Ramos (cell line): ENCODE data around the gene C5orf58.
"Not testable (repeated sequence)": the region's sequence is repeated elsewhere in the genome, so short reads cannot be mapped to it uniquely, and the experiment has no call there.

Experiments used
- in situ Hi-C: fragments of 300-500 bp; cut with MboI; formaldehyde crosslinking; loops from one replicate; pipeline ENCODE4 v1.14.3; 2022; ENCODE audit warnings: low sequenced_read_pairs; ENCODE audit not compliant: unreplicated experiment

The C5orf58 gene

DNA sequence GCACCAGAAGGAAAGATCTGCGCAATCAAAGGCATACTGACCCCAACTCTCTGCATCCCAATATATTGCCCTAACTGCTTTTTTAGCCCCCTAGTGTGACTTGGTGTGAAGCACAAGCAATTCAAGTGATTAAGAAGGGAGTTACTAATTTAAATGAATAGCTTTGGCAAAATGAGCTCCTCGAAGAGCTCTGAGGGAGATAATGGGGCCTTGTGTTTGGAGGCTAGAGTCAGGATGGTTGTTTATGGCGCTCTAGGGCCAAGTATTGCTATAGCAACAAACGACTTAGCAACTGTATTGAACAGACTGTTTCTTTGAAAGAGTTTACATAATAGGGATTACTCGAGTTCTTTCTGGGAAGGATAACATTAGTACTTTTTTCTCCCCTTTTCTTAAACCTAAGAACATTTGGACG lies 11.5 kb upstream of the C5orf58 start:
- in situ Hi-C loops: no loop called here

DNA sequence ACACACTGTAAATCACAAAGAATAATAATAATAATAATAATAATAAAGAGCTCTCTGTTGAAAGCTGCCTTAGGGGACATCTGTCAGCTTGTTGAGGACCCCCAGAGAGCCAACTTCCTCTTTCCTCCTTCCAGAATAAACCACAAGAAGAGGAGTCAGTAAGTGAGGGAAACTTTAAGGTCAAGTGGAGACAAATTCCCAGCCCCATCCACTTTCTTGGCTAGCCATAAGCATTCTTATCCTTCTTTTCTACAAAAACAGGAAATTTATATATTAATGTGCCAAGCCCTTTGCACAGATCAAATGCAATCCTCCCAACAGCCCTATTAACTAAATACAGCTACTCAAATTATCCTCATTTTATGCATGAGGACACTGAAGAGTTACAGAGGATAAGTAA lies 9.4 kb upstream of the C5orf58 start:
- in situ Hi-C loops: no loop called here

DNA sequence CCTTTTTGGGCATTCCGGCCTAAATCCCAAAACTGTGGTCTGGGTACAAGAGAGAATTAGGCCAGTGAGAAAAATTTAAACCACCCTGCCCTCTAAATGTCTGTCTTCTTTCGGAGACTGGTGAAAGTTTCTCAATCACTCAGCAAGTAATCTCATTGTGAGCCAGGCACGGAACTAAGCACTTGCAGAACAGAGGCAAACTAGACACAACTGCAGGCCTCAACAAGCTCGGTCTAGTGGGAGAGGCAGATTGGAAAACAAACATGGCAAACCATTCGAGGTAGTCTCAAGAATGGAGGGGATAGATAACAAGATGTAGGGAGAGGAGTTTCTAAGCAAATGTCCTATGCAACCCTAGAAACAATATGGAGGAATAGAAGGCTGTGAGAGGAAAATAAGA lies 8.9 kb upstream of the C5orf58 start:
- in situ Hi-C loops: no loop called here

DNA sequence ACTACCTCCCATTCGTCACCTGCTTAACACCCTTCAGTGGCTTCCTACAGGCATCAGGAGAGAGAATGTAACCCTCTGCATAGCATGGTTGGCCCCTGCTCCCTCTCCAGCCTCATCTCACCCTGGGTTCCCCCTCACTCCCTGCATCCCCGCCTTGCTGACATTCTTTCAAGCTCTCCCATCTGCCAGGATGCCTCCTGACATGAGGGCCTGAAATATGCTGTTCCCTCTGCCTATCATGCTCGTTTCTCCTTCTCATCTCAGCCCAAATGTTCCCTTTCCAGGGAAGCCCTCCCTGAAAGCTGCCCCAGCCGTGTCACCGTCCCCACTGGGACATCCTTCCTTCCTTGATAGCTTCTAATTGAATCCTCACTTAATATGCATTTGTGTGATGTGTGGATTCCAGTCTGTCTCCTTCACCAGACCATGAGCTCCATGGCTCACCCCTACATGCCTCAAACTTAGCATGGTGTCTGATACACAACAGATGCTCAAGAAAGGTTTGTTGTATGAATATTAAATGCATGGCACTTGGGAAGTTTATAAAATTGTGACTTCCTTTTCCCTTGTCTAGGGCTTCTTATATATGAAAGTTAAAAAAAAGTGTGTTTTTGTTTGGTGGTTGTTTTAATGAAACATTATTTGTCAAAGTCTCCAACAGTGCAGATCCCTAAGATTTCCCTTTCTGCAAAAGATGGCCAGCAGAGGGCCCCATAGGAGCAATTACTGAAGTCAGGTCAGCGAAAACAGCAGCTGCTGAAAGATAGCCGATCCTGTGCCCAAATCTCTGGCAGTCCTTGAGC lies 7.3 kb upstream of the C5orf58 start:
- in situ Hi-C loops: no loop called here

DNA sequence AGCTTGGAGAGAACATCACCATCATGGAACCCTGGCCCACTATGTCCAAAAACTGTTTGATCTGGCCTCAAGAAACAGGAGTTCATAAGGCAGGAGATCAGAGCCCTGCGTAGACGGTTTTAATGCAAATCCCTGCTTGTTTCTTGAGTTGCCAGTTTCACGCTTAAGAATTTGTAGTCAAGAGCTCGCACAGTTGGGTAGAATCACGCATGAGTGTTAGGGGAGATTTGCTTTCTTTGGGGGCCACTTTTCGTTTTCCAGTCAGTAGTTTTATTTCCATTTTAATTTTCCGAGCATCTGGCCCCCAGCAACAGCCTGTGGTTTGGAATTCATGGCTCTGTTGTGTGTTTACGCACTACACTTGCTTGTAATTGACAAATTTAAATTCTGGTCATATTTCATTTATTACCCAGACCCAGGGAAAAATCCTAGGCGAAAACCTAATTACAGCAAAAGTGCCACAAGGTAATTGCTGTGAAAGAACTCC lies 6.6 kb upstream of the C5orf58 start:
- in situ Hi-C loops: no loop called here

DNA sequence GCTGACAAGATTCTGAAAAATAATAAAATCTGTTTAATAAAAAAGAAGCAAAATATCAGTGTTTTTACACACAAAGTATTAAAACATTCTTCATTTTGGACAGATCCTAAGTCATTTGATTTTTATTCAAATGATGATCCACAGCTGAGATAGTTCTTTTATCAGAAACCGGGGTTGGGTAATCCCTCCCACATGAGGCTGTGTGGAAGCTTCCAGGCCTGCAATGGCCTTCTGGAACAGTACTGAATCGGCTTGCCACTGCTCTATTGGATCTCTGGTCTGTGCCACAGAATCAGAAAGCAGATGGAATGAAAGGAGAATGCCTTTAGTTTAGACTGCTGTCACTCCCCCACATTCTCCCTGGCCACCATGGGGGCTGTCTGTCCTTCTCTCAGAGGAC lies 6.1 kb upstream of the C5orf58 start:
- in situ Hi-C loops: no loop called here

DNA sequence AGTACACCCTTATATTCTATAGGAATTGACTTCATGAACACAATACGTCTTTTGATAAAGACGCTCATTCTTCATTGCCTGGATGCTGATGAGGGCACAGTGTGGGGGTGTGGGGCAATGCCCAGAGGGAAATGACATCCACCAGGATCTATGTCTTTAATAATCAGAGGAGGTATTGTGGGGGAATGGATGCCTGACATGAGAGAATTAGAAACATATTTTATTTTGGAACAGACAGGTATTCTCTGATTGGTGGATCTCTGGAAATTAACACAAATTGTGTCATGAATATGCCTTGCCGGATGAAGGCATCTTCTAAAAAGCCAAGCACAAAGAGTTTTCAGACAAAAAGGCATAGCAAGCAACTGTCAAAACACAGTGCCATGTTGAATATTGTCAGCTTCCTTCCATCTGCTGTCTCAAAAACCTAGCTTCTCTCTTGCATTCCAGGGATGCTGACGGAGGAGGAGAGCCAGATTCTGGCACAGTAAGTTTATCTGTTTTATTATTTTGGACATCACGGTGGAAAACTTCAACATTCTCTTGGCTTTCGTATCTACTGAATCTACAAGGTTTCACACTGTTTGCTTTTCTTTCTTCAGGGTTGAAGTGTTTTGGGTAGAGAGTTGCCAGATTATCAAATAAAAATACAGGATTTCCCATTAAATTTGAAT lies 3.9 kb upstream of the C5orf58 start:
- in situ Hi-C loops: no loop called here

DNA sequence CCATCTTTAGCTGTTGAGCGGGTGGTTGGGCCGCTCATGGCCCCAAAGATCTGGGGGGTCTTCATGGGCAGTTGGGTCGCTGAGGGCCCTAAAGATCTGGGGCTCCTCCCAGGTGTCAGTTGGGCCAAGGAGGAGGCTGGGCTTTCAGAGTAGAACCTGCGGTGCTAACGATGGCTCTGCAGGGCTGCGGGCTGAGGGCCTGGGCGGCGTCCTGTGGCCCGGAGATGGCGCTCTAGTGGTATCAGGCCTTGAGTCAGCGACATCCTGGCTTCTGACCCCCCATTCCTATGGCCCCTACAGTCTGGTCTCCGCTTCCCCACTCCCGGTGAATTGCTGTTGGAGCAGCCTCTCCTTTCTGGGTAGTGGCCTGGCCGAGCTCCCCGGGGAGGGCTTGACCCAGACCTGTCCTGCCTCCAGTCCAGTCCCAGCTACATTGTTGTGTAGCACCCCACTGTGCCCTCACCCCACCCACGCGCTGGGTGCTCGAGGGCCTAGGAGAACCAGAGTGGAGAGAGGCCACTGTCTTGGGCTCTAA lies 640 bp downstream of the C5orf58 start:
- in situ Hi-C loops: no loop called here

DNA sequence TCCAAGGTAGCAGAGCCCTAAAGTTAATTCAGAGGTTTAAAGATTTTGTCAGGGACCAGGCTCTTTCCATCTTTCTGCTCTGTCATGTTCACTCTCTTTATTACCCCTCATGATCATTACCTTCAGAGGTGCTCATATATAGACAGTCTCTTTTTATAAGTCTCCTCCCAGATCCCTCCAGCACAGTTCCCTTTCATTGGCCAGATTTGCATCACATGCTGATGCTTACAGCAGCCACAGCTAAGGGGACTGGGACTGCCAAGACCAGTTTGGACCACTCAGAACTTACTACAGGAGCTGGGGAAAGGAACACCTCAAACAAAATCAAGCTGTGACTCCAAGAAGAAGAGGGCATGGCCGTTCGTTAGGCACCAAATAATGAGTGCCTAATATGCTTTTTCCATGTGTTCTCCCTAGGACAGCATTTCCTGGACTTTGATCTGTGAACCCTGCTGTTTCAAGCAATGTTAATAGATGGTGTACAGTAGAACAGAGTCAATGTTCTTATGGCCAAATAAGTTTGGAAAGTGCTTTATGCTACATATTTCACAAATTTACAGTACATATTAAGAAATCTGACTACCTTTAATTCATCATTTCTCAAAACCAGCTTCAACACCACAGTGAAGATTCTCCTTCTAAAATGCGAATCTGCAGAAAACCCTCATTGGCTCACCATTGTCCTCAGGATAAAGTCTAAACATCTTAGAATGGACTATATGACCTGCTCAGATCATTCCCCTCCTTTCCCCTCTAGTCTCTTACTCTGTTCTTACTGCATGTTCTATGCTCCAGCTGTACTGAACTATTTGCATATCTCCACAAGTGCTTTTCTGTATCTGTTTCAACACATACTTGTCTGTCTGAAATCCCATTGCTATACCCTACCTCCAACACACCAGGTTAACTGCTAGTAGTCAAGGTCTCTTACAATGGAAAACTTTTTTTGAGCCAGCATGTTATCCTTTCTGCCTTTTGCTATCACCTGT lies 3.4 kb downstream of the C5orf58 start:
- in situ Hi-C loops: no loop called here

DNA sequence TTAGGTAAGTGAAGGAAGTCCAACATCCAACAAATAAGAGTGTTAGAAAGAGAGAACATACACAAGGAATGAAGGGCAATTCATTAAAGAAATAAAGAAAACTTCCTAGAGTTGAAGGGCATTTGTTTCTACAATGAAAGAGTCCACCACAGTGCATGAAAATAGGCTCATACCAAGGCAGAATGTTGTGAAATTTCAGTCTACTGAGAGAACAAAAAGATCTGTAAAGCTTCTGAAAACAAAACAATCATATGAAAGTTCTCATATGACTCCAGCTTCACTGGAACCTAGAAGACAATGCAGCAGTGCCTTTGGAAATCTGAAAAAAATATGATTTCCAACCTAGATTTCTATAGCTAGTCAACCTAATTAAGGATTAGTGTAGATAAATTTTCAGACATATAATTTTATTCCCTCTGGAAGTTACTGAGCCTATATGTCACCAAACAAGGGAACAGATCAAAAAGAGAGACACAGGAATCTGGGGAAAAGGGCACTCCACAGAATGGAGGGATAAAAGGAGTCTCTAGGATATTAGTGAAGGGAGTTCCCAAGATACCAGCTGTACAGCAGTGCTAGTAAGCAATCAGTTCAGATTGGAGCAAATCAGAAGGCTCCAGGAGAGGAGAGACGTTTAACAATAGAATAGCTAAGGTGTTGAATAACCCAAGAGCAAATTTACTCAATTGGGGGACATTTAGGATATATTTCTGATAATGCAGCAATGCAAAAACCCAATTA lies 5.8 kb downstream of the C5orf58 start:
- in situ Hi-C loops: no loop called here

DNA sequence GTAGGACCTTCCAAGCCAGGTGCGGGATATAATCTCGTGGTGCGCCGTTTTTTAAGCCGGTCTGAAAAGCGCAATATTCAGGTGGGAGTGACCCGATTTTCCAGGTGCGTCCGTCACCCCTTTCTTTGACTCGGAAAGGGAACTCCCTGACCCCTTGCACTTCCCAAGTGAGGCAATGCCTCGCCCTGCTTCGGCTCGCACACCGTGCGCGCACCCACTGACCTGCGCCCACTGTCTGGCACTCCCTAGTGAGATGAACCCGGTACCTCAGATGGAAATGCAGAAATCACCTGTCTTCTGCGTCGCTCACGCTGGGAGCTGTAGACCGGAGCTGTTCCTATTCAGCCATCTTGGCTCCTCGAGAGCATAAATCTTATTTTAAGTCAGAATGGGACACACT lies 12.7 kb downstream of the C5orf58 start:
- in situ Hi-C loops: not testable (repeated sequence)

DNA sequence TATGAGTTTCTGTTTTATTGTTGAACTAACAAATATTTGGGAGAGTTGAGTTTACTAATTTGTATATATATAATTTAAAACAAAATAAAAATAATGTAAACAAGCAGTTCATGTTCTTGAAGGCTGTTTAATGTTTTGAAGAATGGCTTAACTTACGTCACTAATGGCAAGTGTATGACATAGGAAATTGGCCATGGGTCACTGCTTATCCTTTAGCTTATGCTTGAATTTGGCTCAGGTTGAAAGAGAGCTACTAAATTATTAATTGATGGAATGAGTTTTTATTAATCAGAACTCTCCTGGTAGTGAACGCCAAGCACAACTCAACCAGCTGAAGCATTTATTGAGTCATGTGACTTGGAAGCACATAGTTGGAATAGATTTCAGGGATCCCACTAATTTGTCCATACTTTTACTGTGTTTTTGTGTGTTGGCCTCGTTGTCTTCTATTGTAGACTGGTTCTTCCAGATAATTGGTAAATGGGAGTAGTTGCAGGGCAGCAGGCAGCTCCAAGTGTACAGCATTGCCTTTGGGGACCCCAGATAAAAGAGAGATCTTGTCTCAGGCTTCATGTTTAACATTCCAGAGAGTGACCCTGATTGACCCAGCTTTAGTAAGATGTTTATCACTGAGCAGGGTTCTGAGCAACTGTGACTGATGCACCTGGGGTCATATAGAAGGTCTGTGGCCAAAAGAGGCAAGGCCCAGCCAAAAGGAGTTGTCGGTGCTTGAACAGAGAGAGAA lies 13.5 kb downstream of the C5orf58 start:
- in situ Hi-C loops: no loop called here

DNA sequence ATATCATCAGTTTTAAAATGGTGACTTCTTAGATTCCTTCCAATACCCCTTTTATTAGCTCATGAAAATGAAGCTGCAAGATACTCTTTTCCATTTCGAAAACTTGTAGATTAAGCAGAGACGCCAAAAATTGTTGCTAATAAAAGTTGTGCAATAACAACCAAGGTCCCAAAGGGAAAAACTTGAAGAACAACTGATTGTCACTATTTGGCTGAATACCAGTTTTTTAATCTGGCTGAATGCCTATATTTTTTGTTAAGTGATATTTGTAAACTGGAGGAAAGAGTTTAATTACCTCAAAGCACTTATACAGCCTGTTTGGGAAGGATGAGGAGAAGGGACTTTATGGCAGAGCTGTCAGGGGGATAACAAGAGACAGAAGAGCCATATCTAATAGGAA lies 14.6 kb downstream of the C5orf58 start:
- in situ Hi-C loops: no loop called here

DNA sequence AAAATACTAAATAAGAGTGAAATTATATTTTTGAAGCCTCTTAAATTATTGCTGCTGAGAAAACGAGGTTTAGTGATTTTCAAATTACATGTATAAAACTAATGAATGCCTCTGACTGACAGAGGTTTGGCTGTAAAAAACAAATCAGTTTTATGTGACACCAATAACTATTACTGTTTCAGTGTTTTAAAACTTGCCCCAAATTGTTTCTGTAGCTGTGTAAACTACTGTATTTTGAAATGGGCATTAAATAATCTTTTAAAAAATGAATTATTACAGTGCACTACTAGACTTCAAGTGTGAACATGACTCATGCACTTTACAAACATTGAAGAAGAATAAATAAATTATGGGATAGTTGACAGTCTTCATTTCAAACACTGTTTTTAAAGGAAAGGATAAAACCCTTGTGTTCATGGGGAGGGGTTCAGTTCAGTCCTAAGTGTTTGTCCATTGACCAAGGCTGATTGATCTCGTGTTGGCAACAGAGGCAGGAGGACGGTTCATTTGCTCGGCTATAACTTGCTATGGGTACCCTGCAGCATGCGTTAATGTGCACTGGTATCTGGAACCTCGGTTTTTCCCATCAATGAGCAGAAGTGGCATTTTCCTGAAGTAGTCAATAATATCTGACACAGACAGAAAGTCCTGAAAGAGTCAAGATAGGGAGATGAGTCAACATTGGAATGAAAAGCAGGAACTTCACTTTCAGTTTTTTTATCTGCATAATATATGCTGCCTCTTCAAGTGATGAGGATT lies 15.6 kb downstream of the C5orf58 start:
- in situ Hi-C loops: no loop called here

DNA sequence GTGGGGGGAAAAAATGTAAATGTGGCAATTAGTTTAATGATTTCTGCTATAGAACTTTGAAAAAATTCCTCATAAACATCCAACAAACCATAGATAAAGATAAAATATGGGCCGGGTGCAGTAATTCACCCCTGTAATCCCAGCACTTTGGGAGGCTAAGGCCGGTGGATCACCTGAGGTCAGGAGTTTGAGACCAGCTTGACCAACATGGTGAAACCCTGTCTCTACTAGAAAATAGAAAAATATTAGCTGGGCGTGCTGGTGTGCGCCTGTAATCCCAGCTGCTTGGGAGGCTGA lies 16.1 kb downstream of the C5orf58 start:
- in situ Hi-C loops: not testable (repeated sequence)

DNA sequence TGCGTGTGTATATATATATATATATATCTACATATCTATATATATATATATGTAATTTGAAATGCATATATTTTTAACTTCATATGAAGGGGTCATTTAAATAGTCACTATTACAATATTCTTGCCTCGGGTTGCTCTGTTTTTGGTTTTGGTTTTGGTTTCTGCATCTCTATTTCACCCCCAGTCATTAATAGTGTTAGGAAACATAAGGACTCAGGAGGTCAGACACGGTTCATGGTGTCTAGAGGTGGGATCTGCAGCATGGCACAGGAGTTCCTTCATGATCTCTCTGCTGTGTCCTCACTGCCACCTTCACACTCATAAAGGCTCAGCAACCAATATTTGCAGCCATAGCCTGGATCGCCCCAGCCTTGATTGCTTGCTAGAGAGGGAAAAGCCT lies 16.6 kb downstream of the C5orf58 start:
- in situ Hi-C loops: no loop called here

DNA sequence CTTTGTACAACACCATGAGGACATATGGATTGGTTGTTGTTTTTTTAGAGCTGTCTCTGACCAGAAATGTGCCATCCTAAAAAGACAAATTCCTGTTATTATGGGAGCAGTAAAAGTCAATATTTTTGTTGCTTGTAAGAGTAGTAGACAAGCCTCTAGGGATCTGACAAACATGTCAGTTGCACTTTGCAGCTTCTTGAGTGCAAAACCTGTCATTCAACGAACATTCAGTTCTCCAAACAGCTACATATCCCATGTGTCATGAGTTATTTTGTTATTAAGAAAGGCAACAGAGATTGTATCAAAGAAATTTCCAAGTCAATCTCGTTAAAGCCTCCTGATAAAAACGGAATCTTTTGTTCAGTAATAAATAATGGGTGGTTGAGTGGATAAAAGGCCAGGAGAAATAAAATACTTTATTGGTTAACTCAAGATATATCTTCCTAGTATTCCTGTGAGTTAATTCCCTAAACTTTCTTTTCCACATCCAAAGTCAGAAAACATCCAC lies 18.1 kb downstream of the C5orf58 start:
- in situ Hi-C loops: no loop called here

DNA sequence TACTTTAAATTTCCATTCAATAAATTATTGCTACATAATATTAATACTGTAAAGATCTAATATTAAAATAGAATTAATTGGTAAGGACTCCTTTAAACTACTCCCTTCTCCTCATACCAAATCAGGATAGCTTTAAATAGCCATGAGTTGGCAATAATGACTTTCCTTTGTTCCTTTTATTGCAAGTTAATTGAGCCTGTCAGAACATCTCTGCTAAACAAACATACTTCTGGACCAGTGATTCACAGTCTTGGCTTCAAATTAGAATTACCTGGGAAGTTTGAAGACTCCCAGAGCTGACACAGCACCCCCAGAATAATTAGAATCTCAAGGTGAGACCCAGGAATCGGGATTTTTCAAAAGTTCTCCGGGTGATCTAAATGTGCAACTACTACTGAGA lies 18.7 kb downstream of the C5orf58 start:
- in situ Hi-C loops: no loop called here
